Endothelial cell of umbilical vein (primary cell): ENCODE results near the gene PLPP3. TPM values are rescaled to one million over a fixed set of nuclear protein-coding genes. Genes with fewer than 3 reads are reported as not detected.

ENCODE experiments used
- BruUV-seq: library from RNA; stranded (reverse); fragments of 400-500 nt; replicated peaks from 2 replicates; lab custom pipeline; 2021; lab: Mats Ljungman, UMichigan
- CTCF ChIA-PET: fragments of 300-600, 350-600 bp; sonication (Branson Sonifier 250); formaldehyde crosslinking; loops from one replicate; lab custom pipeline; 2021; ENCODE audit warnings: antibody characterized with exemption, inconsistent platforms; lab: Charles Lee
- POLR2A ChIA-PET: fragments of 300-600, 350-600 bp; sonication (Branson Sonifier 250); formaldehyde crosslinking; loops from one replicate; lab custom pipeline; 2021; ENCODE audit warnings: antibody characterized with exemption, inconsistent platforms; lab: Charles Lee
- DNase-seq: peaks from one replicate; pipeline ENCODE4 v3.0.0-alpha.2; 2011; ENCODE audit warnings: low read depth, low spot score
- FAIRE-seq: peaks from 2 replicates; lab custom pipeline; 2011; peaks lifted over from hg19 to GRCh38; lab: Jason Lieb, UNC
- H2AFZ ChIP-seq: 2 replicates; pipeline ENCODE4 v1.6.0; 2012; ENCODE audit warnings: low read depth, low read length, control low read depth, inconsistent platforms
- H3K27ac ChIP-seq: 2 replicates; pipeline ENCODE4 v1.5.1; 2011; ENCODE audit warnings: low read depth, mild to moderate bottlenecking, control low read depth, low read length, moderate library complexity; ENCODE audit not compliant: insufficient read depth
- H3K27me3 ChIP-seq, 2 experiments: 2 replicates each; pipeline versions ENCODE4 v1.6.0 to v1.6.1; 2011; ENCODE audit warnings: low read length in 2 of 2, mixed read lengths in 1 of 2; ENCODE audit not compliant: control insufficient read depth in 2 of 2, insufficient read depth in 2 of 2
- H3K36me3 ChIP-seq, 2 experiments: 2 replicates in 1 of 2; 3 replicates in 1 of 2; pipeline ENCODE4 v1.5.1; 2011; ENCODE audit warnings: low read length in 2 of 2, mild to moderate bottlenecking in 1 of 2, moderate library complexity in 1 of 2; ENCODE audit not compliant: control insufficient read depth in 2 of 2, insufficient read depth in 2 of 2; ENCODE audit errors: extremely low read depth in 1 of 2
- H3K4me1 ChIP-seq: 3 replicates; pipeline ENCODE4 v1.5.1; 2011; ENCODE audit warnings: mild to moderate bottlenecking, low read length; ENCODE audit not compliant: control insufficient read depth, insufficient read depth; ENCODE audit errors: extremely low read depth
- H3K4me2 ChIP-seq: 2 replicates; pipeline ENCODE4 v1.6.1; 2011; ENCODE audit warnings: low read length, control low read depth, mixed read lengths; ENCODE audit not compliant: insufficient read depth
- H3K4me3 ChIP-seq, 3 experiments: fragments of 200-600 bp in 1 of 3; sonication (generic), shearing (Covaris generic) in 1 of 3; replicated peaks in 1 of 3; 2 replicates each; pipeline ENCODE4 v1.5.1; 2011 to 2016; ENCODE audit warnings: control low read depth in 3 of 3, low read length in 3 of 3, mild to moderate bottlenecking in 2 of 3, inconsistent platforms in 1 of 3, low read depth in 1 of 3, moderate library complexity in 1 of 3; ENCODE audit not compliant: insufficient read depth in 1 of 3
- H3K79me2 ChIP-seq: 2 replicates; pipeline ENCODE4 v1.6.0; 2012; ENCODE audit warnings: low read length, inconsistent platforms; ENCODE audit not compliant: control insufficient read depth, insufficient read depth
- H3K9ac ChIP-seq: replicated peaks from 2 replicates; pipeline ENCODE3; 2011; ENCODE audit warnings: low read length, control low read depth; ENCODE audit not compliant: insufficient read depth; ENCODE audit errors: extremely low read depth
- H3K9me1 ChIP-seq: replicated peaks from 3 replicates; pipeline ENCODE4 v1.6.0; 2011; ENCODE audit warnings: mild to moderate bottlenecking, low read length; ENCODE audit not compliant: control insufficient read depth, insufficient read depth; ENCODE audit errors: extremely low read depth
- H3K9me3 ChIP-seq: replicated peaks from 2 replicates; pipeline ENCODE4 v1.5.1; 2012; ENCODE audit warnings: low read length, inconsistent platforms; ENCODE audit not compliant: control insufficient read depth, insufficient read depth
- H4K20me1 ChIP-seq: replicated peaks from 2 replicates; pipeline ENCODE3; 2011; ENCODE audit warnings: mild to moderate bottlenecking, low read length; ENCODE audit not compliant: control insufficient read depth, insufficient read depth; ENCODE audit errors: extremely low read depth
- EZH2 ChIP-seq: IDR thresholded peaks from 2 replicates; pipeline ENCODE4 v1.6.1; 2012; ENCODE audit warnings: borderline replicate concordance, low read depth, mild to moderate bottlenecking, moderate library complexity, low read length, inconsistent platforms; ENCODE audit not compliant: severe bottlenecking
- FOS ChIP-seq: IDR thresholded peaks from 2 replicates; pipeline ENCODE4 v1.6.1; 2011; ENCODE audit warnings: mild to moderate bottlenecking, low read length, moderate library complexity, borderline replicate concordance; ENCODE audit not compliant: insufficient read depth
- GATA2 ChIP-seq: IDR thresholded peaks from 2 replicates; pipeline ENCODE4 v1.7.0; 2011; ENCODE audit warnings: low read depth, mild to moderate bottlenecking, moderate library complexity, mixed read lengths, low read length; ENCODE audit not compliant: insufficient read length, insufficient read depth
- JUN ChIP-seq: IDR thresholded peaks from 2 replicates; pipeline ENCODE4 v1.6.1; 2011; ENCODE audit warnings: borderline replicate concordance, low read depth; ENCODE audit not compliant: insufficient read length, insufficient read depth
- MYC ChIP-seq: IDR thresholded peaks from one replicate; pipeline ENCODE4 v1.6.1; 2011; ENCODE audit warnings: mild to moderate bottlenecking, low read depth, low read length
- POLR2A ChIP-seq: IDR thresholded peaks from 2 replicates; pipeline ENCODE4 v1.6.1; 2012; ENCODE audit warnings: low read depth, mild to moderate bottlenecking, control low read depth, low read length
- POLR2AphosphoS5 ChIP-seq: IDR thresholded peaks from 2 replicates; pipeline ENCODE4 v1.6.1; 2012; ENCODE audit warnings: low read depth, mild to moderate bottlenecking, control low read depth, low read length, moderate library complexity; ENCODE audit not compliant: insufficient read depth
- dilution Hi-C: fragments of 300-500 bp; cut with MboI; formaldehyde crosslinking; loops from one replicate; pipeline ENCODE4 v1.15.0; 2019; ENCODE audit warnings: low sequenced_read_pairs; ENCODE audit not compliant: extremely low pct_ligation_motif_present
- intact Hi-C: fragments of 100-400 bp; cut with micrococcal nuclease; formaldehyde crosslinking; loops from one replicate; pipeline ENCODE4 v1.10.0; 2022
- polyA plus RNA-seq, 4 experiments: library from polyadenylated mRNA; depleted of rRNA in 3 of 4; stranded (reverse) in 3 of 4; unstranded in 1 of 4; fragments of >200 nt; gene quantifications; 2 replicates each; pipeline versions ENCODE4 v1.2.1 to v1.2.3, GENCODE V29; 2011 to 2012; ENCODE audit warnings: missing spikeins in 1 of 4
- total RNA-seq: library from RNA; stranded (reverse); gene quantifications from 2 replicates; pipeline ENCODE4 v1.2.3, GENCODE V29; 2021
- TF ChIP-seq, protein P1 (sequence below), 2 donors: IDR thresholded peaks; 1 replicate in 1 of 2; 2 replicates in 1 of 2; pipeline ENCODE4 v1.5.1; 2011; ENCODE audit warnings: low read length in 2 of 2, mild to moderate bottlenecking in 2 of 2, moderate library complexity in 2 of 2, control low read depth in 1 of 2, inconsistent platforms in 1 of 2, low read depth in 1 of 2; ENCODE audit not compliant: insufficient read depth in 1 of 2; ENCODE audit errors: extremely low read depth in 1 of 2
- TF ChIP-seq, protein P2 (sequence below): IDR thresholded peaks from 2 replicates; pipeline ENCODE4 v1.6.1; 2011; ENCODE audit not compliant: insufficient read depth, insufficient read length

PLPP3 gene
- total and polyA plus RNA-seq, 2 donors (not counting 3 experiments of a cell fraction or from before 2014, with no cell fraction given), result 11.3 to 14.1 TPM

DNA sequence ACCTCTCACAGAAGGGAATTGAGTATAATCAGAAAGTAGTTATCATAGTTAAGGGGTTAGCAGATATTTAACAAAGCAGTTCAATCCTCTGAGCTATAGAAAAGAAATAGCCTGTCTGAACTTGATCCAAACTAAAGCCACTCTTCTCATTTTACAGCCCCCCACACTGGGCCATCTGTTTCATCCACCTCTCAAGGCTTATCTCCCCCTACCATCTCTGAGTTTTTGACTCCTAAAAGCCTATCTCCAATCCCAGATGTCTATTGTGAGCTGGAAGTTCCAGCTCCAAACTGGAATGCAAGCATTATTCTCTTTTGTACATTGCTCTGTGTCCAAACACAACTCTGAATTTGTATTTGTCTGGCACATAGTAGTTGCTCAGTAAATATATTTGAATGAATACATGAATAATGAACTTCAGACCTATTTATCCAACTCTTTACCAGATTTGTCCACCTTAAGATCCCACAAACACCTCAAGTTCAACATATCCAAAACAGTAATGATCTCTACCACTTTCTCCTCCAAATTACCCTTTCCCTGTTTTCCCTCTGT, 98.1 kb downstream of the PLPP3 start:
- H3K27ac ChIP-seq, result no peak overlapping the region
- BruUV-seq, result no TSS peak
- no peaks in the 10 kb centered on the region for H4K20me1 ChIP-seq
- H3K36me3 ChIP-seq, result no peaks in the 10 kb centered on the region
- POLR2A ChIA-PET, result no interaction called here
- no peaks in the 10 kb centered on the region for H3K9me1 ChIP-seq
- no peaks in the 10 kb centered on the region for H3K79me2 ChIP-seq
- DNase-seq (no peak), FAIRE-seq (peak; percentile 40)
- H2AFZ ChIP-seq, result no peak overlapping the region
- CTCF ChIA-PET, result interaction anchor here (0.8 to 3.2 kb wide), 3 partner anchors 9 to 62 kb away, joined by 4 to 9 read pairs (median 4); no protein-coding TSS in a partner anchor
- no peak overlapping the region for H3K4me2 ChIP-seq
- H3K9ac ChIP-seq, result no peak overlapping the region
- H3K9me3 ChIP-seq, result no peaks in the 10 kb centered on the region
- H3K27me3 ChIP-seq, result no peaks in the 10 kb centered on the region
- TF ChIP-seq MYC (no peak), POLR2AphosphoS5 (no peak), FOS (no peak), EZH2 (no peak), POLR2A (no peak), GATA2 (no peak), JUN (no peak)
- TF ChIP-seq, protein P1, sequence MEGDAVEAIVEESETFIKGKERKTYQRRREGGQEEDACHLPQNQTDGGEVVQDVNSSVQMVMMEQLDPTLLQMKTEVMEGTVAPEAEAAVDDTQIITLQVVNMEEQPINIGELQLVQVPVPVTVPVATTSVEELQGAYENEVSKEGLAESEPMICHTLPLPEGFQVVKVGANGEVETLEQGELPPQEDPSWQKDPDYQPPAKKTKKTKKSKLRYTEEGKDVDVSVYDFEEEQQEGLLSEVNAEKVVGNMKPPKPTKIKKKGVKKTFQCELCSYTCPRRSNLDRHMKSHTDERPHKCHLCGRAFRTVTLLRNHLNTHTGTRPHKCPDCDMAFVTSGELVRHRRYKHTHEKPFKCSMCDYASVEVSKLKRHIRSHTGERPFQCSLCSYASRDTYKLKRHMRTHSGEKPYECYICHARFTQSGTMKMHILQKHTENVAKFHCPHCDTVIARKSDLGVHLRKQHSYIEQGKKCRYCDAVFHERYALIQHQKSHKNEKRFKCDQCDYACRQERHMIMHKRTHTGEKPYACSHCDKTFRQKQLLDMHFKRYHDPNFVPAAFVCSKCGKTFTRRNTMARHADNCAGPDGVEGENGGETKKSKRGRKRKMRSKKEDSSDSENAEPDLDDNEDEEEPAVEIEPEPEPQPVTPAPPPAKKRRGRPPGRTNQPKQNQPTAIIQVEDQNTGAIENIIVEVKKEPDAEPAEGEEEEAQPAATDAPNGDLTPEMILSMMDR (IDR thresholded peaks at IDR 0.05; ENCODE audit: extremely low read depth in 1 of 2, insufficient read depth in 1 of 2, low read depth in 1 of 2, low read length in 2 of 2), result no peak
- TF ChIP-seq, protein P2, sequence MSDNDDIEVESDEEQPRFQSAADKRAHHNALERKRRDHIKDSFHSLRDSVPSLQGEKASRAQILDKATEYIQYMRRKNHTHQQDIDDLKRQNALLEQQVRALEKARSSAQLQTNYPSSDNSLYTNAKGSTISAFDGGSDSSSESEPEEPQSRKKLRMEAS, result no peak
- no peak overlapping the region for H3K4me3 ChIP-seq
- peaks cover 24% of the 10 kb centered on the region for H3K4me1 ChIP-seq
- dilution Hi-C loops, result no loop called here
- intact Hi-C loops, result no loop called here
